Thoracic aorta (tissue), 2 donors: ENCODE measurements around the gene KLF9. TPM values are rescaled to one million over a fixed set of nuclear protein-coding genes. Genes with fewer than 3 reads are reported as not detected.

Experiments used
- ATAC-seq: fragments of 150-250 bp; one replicate; pipeline ENCODE4 v1.8.0; 2017; ENCODE audit warnings: low read depth; ENCODE audit not compliant: insufficient number of reproducible peaks, low FRiP score
- DNase-seq: peaks from one replicate; pipeline ENCODE4 v3.0.0-alpha.2; 2020; ENCODE audit warnings: low spot score
- H3K27ac ChIP-seq, 2 donors: fragments of 200-600 bp; sonication (generic); 1 replicate in 1 of 2; 2 replicates in 1 of 2; pipeline ENCODE4 v1.5.1; 2016; ENCODE audit warnings: mild to moderate bottlenecking in 2 of 2, moderate library complexity in 2 of 2
- H3K27me3 ChIP-seq: fragments of 200-600 bp; sonication (generic); replicated peaks from 2 replicates; pipeline ENCODE4 v1.6.0; 2016; ENCODE audit warnings: mild to moderate bottlenecking; ENCODE audit not compliant: insufficient read depth
- H3K36me3 ChIP-seq: fragments of 200-600 bp; sonication (generic); one replicate; pipeline ENCODE4 v1.5.1; 2016
- H3K4me1 ChIP-seq, 2 donors: fragments of 200-600 bp; sonication (generic); 1 replicate in 1 of 2; 2 replicates in 1 of 2; pipeline versions ENCODE4 v1.5.1 to v1.6.0; 2016; ENCODE audit warnings: low read depth in 2 of 2, mild to moderate bottlenecking in 1 of 2; ENCODE audit not compliant: control insufficient read depth in 1 of 2
- H3K4me3 ChIP-seq: fragments of 200-600 bp; sonication (generic); 2 replicates; pipeline ENCODE4 v1.5.1; 2016; ENCODE audit warnings: mild to moderate bottlenecking
- H3K9me3 ChIP-seq: fragments of 200-600 bp; sonication (generic); 2 replicates; pipeline ENCODE4 v1.5.1; 2016
- total RNA-seq, 2 donors: library from RNA; depleted of rRNA; stranded (reverse); fragments of >200 nt; gene quantifications; one replicate each; pipeline versions ENCODE4 v1.1.0 to v1.2.3, GENCODE V29; 2016
- TF ChIP-seq, protein P1 (sequence below): fragments of 200-600 bp; sonication (generic); IDR thresholded peaks from one replicate; pipeline ENCODE4 v1.5.1; 2019; ENCODE audit warnings: antibody characterized with exemption

KLF9 gene
- total RNA-seq, result 100 to 1,000 TPM; 165 to 187 TPM

DNA sequence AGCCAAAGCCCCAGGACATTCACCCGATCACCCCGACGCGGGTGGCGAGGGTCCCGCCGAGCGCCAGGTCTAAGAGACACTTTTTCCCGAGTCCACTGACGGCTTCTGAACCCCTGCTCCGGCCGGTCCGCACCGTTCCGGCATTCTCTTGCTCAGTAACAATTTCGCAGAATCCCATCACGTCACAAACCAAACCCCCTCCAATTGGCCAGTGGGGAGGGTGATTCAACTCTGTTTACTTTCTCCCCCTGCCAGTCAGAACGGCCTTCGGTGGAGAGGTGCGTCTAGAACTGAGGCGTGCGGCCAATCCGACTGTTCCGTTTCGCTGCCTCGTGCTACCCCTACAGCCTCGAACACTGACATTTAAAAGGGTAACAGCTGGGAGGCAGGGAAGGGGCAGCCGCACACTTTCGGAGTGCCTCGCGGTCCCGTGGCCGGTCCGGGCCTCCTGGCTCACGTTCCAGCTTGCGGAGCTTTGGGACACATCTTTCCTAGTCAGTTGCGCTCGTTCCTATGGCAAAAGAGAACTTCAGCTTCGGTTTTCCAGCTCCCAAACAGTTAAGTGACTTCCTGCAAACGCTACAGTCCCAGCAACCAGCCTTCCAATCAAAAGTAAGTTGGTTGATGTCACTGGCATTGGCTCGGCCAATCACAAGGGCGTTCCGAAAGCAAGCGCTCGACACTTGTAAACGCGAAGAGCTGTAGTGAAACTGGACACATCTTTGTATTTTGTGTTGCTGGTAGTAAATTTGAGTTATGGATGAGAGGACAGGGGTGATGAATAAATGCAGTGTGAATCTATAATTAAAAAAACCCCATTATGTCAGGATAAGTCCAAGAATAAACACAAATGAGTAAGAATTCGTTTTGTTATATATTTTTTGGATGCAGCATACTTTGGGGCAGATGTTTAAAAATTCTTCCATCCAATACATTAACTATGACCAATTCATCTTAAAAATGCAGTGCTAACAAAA lies at the start of gene KLF9:
KLF9 (minus strand) TSS at position 859 of the 977 bp plus-strand sequence. CDS start 1,294 bp downstream, outside the sequence.
- Histone ChIP-seq H3K27ac (peak within 1 kb of the TSS; percentile 99 to 100), H3K4me1 (peaks cover 24 to 32% of the 10 kb centered on the region in 2 donors), H3K27me3 (no peaks in the 10 kb centered on the region), H3K9me3 (no peaks in the 10 kb centered on the region), H3K4me3 (peak within 1 kb of the TSS; percentile 92), H3K36me3 (no peaks in the 10 kb centered on the region)
- peak; percentile 72 for ATAC-seq
- peak; percentile 89 for DNase-seq
- TF ChIP-seq, protein P1, sequence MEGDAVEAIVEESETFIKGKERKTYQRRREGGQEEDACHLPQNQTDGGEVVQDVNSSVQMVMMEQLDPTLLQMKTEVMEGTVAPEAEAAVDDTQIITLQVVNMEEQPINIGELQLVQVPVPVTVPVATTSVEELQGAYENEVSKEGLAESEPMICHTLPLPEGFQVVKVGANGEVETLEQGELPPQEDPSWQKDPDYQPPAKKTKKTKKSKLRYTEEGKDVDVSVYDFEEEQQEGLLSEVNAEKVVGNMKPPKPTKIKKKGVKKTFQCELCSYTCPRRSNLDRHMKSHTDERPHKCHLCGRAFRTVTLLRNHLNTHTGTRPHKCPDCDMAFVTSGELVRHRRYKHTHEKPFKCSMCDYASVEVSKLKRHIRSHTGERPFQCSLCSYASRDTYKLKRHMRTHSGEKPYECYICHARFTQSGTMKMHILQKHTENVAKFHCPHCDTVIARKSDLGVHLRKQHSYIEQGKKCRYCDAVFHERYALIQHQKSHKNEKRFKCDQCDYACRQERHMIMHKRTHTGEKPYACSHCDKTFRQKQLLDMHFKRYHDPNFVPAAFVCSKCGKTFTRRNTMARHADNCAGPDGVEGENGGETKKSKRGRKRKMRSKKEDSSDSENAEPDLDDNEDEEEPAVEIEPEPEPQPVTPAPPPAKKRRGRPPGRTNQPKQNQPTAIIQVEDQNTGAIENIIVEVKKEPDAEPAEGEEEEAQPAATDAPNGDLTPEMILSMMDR, result no peak

GRCh38 chr9:70463877-70464276 lies 49.4 kb upstream of the KLF9 start:
- H3K36me3 ChIP-seq, result no peaks in the 10 kb centered on the region
- H3K9me3 ChIP-seq, result no peaks in the 10 kb centered on the region
- peaks cover 0 to 12% of the 10 kb centered on the region in 2 donors for H3K4me1 ChIP-seq
- ATAC-seq (no peak), DNase-seq (no peak)
- no peak overlapping the region for H3K27ac ChIP-seq
- TF ChIP-seq, protein P1, result no peak
- no peak overlapping the region for H3K4me3 ChIP-seq
- H3K27me3 ChIP-seq, result no peaks in the 10 kb centered on the region

DNA sequence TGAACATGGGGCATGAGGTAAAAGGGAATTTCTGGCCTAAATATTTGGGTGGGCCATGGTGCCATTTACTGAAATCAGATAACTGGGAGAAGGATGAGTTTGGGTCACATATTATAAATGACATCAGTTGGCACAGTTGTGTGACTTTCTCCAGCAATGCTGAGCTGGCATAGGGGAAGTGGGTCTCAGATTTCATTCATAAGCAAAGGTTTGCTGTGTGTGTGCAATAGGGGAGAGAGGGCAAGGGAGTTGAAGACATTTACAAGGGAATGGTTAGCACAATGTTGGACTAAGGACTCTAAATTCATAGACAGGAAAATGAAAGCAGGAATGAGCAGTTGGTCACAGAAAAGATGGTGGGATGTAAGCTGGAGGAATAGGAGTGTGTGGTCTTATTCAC lies 47.8 kb upstream of the KLF9 start:
- DNase-seq, result no peak
- H3K27me3 ChIP-seq, result no peaks in the 10 kb centered on the region
- H3K4me1 ChIP-seq, result peaks cover 0 to 9% of the 10 kb centered on the region in 2 donors
- H3K9me3 ChIP-seq, result no peaks in the 10 kb centered on the region
- H3K36me3 ChIP-seq, result no peaks in the 10 kb centered on the region
- ATAC-seq, result no peak
- TF ChIP-seq, protein P1, result no peak
- H3K27ac ChIP-seq, result no peak overlapping the region
- H3K4me3 ChIP-seq, result no peak overlapping the region

GRCh38 chr9:70457235-70457634 lies 42.8 kb upstream of the KLF9 start:
- H3K4me3 ChIP-seq, result no peak overlapping the region
- no peaks in the 10 kb centered on the region for H3K27me3 ChIP-seq
- TF ChIP-seq, protein P1, result no peak
- ATAC-seq (no peak), DNase-seq (no peak)
- H3K27ac ChIP-seq, result no peak overlapping the region
- H3K36me3 ChIP-seq, result no peaks in the 10 kb centered on the region
- no peaks in the 10 kb centered on the region for H3K9me3 ChIP-seq
- peaks cover 11% of the 10 kb centered on the region in 2 donors for H3K4me1 ChIP-seq

DNA sequence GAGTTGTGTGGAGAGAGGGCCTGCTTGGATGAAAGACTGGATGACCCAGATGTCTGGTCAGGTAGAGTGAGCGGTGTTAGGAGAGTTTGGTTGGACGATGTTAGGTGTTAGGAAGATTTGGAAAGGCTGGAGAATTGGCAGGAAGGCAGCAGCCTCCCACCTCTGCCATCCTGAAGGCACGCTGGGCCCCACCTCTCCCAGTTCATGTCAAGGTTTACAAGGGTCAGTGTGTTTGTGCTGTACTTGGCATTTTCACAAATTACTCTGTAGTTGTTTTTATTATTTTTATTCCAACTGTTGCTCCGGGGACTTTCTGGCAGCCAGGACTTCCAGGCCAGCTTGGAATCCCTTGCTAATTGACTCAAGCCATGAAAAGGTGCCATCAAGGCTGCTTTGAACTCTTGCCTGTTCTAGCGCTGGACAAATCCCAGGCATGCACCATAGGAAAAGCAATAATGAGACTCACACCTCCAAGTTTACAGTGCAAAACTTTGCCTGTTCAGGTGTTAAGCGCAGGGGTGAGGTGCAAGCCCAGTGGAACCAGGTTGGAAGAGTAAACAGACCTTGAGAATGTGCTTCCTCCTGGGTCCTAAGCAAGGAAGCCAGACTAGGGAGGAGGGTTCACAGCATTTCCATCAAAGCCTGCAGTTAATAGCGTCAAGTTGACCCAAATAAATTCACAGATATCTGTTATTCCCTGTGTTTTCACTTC lies 41.7 kb upstream of the KLF9 start:
- H3K4me1 ChIP-seq, result peaks cover 11 to 14% of the 10 kb centered on the region in 2 donors
- TF ChIP-seq, protein P1, result no peak
- H3K4me3 ChIP-seq, result no peak overlapping the region
- H3K36me3 ChIP-seq, result no peaks in the 10 kb centered on the region
- ATAC-seq (no peak), DNase-seq (no peak)
- no peaks in the 10 kb centered on the region for H3K27me3 ChIP-seq
- H3K27ac ChIP-seq, result peak overlapping the region in 1 of 2 donors; percentile 11
- H3K9me3 ChIP-seq, result no peaks in the 10 kb centered on the region
